HG03139 (cell line): ENCODE data around the gene TRIM61.
"Not testable (repeated sequence)": the region's sequence is repeated elsewhere in the genome, so short reads cannot be mapped to it uniquely, and the experiment has no call there.

Experiments used
- ATAC-seq: cut with Tn5 transposase; IDR thresholded peaks from one replicate; pipeline ENCODE4 v1.9.1; 2021; ENCODE audit not compliant: unreplicated experiment

Gene TRIM61

GRCh38 chr4:164959421-164959820, 18.0 kb downstream of the TRIM61 start:
- ATAC-seq: not testable (repeated sequence)

GRCh38 chr4:164956766-164957643, 20.5 kb downstream of the TRIM61 start:
- ATAC-seq: peak; percentile 100

GRCh38 chr4:164955107-164955805, 22.2 kb downstream of the TRIM61 start:
- no peak for ATAC-seq

GRCh38 chr4:164952551-164952950, 24.9 kb downstream of the TRIM61 start:
- no peak for ATAC-seq

GRCh38 chr4:164949448-164950143, 27.9 kb downstream of the TRIM61 start:
- ATAC-seq: no peak

GRCh38 chr4:164948975-164949374, 28.5 kb downstream of the TRIM61 start:
- no peak for ATAC-seq

GRCh38 chr4:164948006-164948405, 29.5 kb downstream of the TRIM61 start:
- ATAC-seq: not testable (repeated sequence)

GRCh38 chr4:164946810-164947209, 30.6 kb downstream of the TRIM61 start:
- no peak for ATAC-seq

- no peak for ATAC-seq
Observed at GRCh38 chr4:164945146-164945545, 32.3 kb downstream of the TRIM61 start.

- no peak for ATAC-seq
Observed at GRCh38 chr4:164943192-164943591, 34.3 kb downstream of the TRIM61 start.

- peak; percentile 58 for ATAC-seq
Observed at GRCh38 chr4:164937576-164938270, 39.7 kb downstream of the TRIM61 start.

- peak; percentile 58 for ATAC-seq
Observed at GRCh38 chr4:164935865-164936606, 41.4 kb downstream of the TRIM61 start.

GRCh38 chr4:164935363-164935762, 42.1 kb downstream of the TRIM61 start:
- ATAC-seq: peak; percentile 50

- no peak for ATAC-seq
Observed at GRCh38 chr4:164933244-164933643, 44.2 kb downstream of the TRIM61 start.

- no peak for ATAC-seq
Observed at GRCh38 chr4:164931551-164932324, 45.7 kb downstream of the TRIM61 start.

- ATAC-seq: no peak
Observed at GRCh38 chr4:164930647-164931046, 46.8 kb downstream of the TRIM61 start.

GRCh38 chr4:164927101-164927500, 50.4 kb downstream of the TRIM61 start:
- ATAC-seq: not testable (repeated sequence)

- ATAC-seq: no peak
Observed at GRCh38 chr4:164926301-164926700, 51.2 kb downstream of the TRIM61 start.

GRCh38 chr4:164924670-164925238, 52.7 kb downstream of the TRIM61 start:
- ATAC-seq: peak; percentile 66
